Activated CD4-positive, alpha-beta T cell treated with anti-CD3 and anti-CD28 coated beads, Interleukin-2, amount 50 U/mL, for 24 hours (primary cell): Measurements from ENCODE around the gene MAML2.

Experiments used
- DNase-seq, 2 donors: peaks; one replicate each; pipeline ENCODE4 v3.0.0-alpha.2; 2020; ENCODE audit warnings: low read depth in 1 of 2, low spot score in 1 of 2

Gene MAML2

GRCh38 chr11:96215826-96216225 lies 127.2 kb downstream of the MAML2 start:
- no peak for DNase-seq

GRCh38 chr11:96215110-96215782 lies 127.7 kb downstream of the MAML2 start:
- no peak for DNase-seq

- no peak for DNase-seq
Measured at GRCh38 chr11:96214777-96215109, 128.3 kb downstream of the MAML2 start.

- no peak for DNase-seq
Measured at GRCh38 chr11:96213500-96213899, 129.5 kb downstream of the MAML2 start.

GRCh38 chr11:96211436-96211835 lies 131.6 kb downstream of the MAML2 start:
- DNase-seq, result no peak

GRCh38 chr11:96207459-96208449 lies 135.2 kb downstream of the MAML2 start:
- no peak for DNase-seq

- no peak for DNase-seq
Measured at GRCh38 chr11:96206955-96207354, 136.0 kb downstream of the MAML2 start.

- no peak for DNase-seq
Measured at GRCh38 chr11:96205460-96205809, 137.6 kb downstream of the MAML2 start.

GRCh38 chr11:96204721-96205459 lies 138.1 kb downstream of the MAML2 start:
- no peak for DNase-seq

- no peak for DNase-seq
Measured at GRCh38 chr11:96204366-96204659, 138.7 kb downstream of the MAML2 start.

GRCh38 chr11:96203567-96204365 lies 139.2 kb downstream of the MAML2 start:
- no peak for DNase-seq

- no peak for DNase-seq
Measured at GRCh38 chr11:96200243-96200642, 142.8 kb downstream of the MAML2 start.

- peak in 1 of 2 donors; percentile 56 for DNase-seq
Measured at GRCh38 chr11:96199563-96200025, 143.4 kb downstream of the MAML2 start.

GRCh38 chr11:96197801-96198701 lies 144.9 kb downstream of the MAML2 start:
- DNase-seq, result no peak

GRCh38 chr11:96197103-96197502 lies 145.9 kb downstream of the MAML2 start:
- no peak for DNase-seq

GRCh38 chr11:96196181-96196662 lies 146.8 kb downstream of the MAML2 start:
- no peak for DNase-seq

- no peak for DNase-seq
Measured at GRCh38 chr11:96195671-96196070, 147.3 kb downstream of the MAML2 start.

GRCh38 chr11:96194581-96195374 lies 148.2 kb downstream of the MAML2 start:
- DNase-seq, result no peak
